Measurements from ENCODE around the gene F12.

DNA sequence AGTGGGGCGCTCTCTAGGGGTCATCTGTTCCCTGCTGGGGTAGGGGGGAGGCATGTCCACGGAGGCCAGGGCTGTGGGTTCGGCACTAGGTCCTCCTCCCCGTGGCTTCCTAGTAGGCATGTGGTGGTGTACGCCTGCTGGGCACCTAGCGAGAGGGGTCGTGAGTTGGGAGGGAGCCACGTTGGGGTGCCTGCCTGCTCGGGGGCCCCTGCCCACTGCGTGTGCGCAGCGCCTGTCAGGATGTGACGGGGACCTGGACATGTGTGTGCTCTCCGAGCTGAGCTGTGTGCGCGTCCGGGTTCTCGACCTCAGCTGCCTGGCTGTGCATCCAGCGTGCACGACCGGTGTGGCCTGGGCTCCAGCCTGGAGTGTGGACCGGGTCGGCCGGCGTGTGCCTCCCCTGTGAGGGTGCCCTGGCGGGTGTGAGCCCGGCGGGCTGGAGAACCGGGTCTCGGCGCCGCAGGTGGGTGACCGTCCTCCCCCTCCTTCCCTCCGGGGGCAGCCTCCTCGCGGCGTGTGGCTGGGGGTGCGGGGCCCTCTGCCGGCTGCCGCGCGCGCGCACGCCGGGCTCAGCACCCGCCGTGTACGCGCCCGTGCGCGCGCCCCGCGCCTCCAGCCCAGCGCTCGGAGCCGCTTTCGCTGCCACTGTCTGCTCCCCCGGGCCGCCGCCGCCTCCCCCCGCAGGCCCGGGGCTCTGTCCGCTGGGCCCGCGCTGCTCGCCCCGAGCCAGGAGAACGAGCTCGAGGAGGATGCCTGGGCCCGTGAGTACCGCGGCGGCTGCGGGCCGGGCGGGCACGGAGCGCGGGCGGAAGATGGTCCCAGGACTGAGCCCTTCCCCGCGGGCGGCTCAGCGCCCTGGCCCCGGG is 37.1 kb upstream of the F12 start, which contains the start of gene PRR7:
- TF ChIP-seq, protein P1, sequence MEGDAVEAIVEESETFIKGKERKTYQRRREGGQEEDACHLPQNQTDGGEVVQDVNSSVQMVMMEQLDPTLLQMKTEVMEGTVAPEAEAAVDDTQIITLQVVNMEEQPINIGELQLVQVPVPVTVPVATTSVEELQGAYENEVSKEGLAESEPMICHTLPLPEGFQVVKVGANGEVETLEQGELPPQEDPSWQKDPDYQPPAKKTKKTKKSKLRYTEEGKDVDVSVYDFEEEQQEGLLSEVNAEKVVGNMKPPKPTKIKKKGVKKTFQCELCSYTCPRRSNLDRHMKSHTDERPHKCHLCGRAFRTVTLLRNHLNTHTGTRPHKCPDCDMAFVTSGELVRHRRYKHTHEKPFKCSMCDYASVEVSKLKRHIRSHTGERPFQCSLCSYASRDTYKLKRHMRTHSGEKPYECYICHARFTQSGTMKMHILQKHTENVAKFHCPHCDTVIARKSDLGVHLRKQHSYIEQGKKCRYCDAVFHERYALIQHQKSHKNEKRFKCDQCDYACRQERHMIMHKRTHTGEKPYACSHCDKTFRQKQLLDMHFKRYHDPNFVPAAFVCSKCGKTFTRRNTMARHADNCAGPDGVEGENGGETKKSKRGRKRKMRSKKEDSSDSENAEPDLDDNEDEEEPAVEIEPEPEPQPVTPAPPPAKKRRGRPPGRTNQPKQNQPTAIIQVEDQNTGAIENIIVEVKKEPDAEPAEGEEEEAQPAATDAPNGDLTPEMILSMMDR (IDR thresholded peaks at IDR 0.05; ENCODE audit: low read length), result no peak
- TF ChIP-seq EZH2 (IDR thresholded peaks at IDR 0.05; ENCODE audit: borderline replicate concordance, low read length), result no peak

Measured in OCI-LY1 (cell line).